Tibial nerve (tissue), 4 donors: ENCODE results near the gene EP400. TPM values are rescaled to one million over a fixed set of nuclear protein-coding genes. Genes with fewer than 3 reads are reported as not detected.

Experiments
- DNase-seq, 2 donors: peaks; one replicate each; pipeline ENCODE4 v3.0.0-alpha.2; 2019; ENCODE audit warnings: low spot score in 2 of 2
- H3K27ac ChIP-seq, 4 donors: fragments of 200-600 bp; sonication (generic) in 3 of 4; one replicate each; pipeline ENCODE4 v1.5.1; 2017 to 2019; ENCODE audit warnings: mild to moderate bottlenecking in 1 of 4
- H3K27me3 ChIP-seq, 2 donors: fragments of 200-600 bp; sonication (generic) in 1 of 2; one replicate each; pipeline versions ENCODE4 v1.5.1 to v1.6.0; 2017 to 2019
- H3K36me3 ChIP-seq, 3 donors: fragments of 200-600 bp; sonication (generic); one replicate each; pipeline ENCODE4 v1.5.1; 2018 to 2019
- H3K4me1 ChIP-seq, 4 donors: fragments of 200-600 bp; sonication (generic) in 3 of 4; one replicate each; pipeline ENCODE4 v1.5.1; 2017 to 2019
- H3K4me3 ChIP-seq, 4 donors: fragments of 200-600 bp; sonication (generic) in 3 of 4; one replicate each; pipeline ENCODE4 v1.5.1; 2017 to 2019; ENCODE audit warnings: mild to moderate bottlenecking in 1 of 4, moderate library complexity in 1 of 4
- H3K9me3 ChIP-seq, 4 donors: fragments of 200-600 bp; sonication (generic) in 3 of 4; one replicate each; pipeline ENCODE4 v1.5.1; 2017 to 2019
- EP300 ChIP-seq, 2 donors: sonication (generic); formaldehyde crosslinking; IDR thresholded peaks; one replicate each; pipeline ENCODE4 v1.6.1; 2017; ENCODE audit warnings: antibody characterized with exemption in 2 of 2, mild to moderate bottlenecking in 1 of 2
- POLR2A ChIP-seq, 2 donors: fragments of 450-650 bp; IDR thresholded peaks; one replicate each; pipeline ENCODE4 v1.6.1; 2017; ENCODE audit warnings: antibody characterized with exemption in 2 of 2, mild to moderate bottlenecking in 2 of 2, moderate library complexity in 2 of 2
- WGBS, 2 donors: methylation state at CpG; one replicate each; pipeline ENCODE4 v1.1.5; 2018; 5-methylcytosine and 5-hydroxymethylcytosine counted together
- total RNA-seq, 4 donors: library from RNA; depleted of rRNA; stranded (reverse); fragments of >200 nt; gene quantifications; one replicate each; pipeline ENCODE4 v1.1.0, GENCODE V29; 2016
- TF ChIP-seq, protein P1 (sequence below), 5 experiments: fragments of 200-600 bp in 3 of 5; fragments of 450-650 bp in 2 of 5; sonication (generic) in 3 of 5; IDR thresholded peaks; one replicate each; pipeline ENCODE4 v1.5.1; 2016 to 2019; ENCODE audit warnings: antibody characterized with exemption in 5 of 5, mild to moderate bottlenecking in 3 of 5, moderate library complexity in 2 of 5

EP400 gene
- total RNA-seq, 4 donors from 2014 or later: 27.8 to 41.4 (median 32.2) TPM

DNA sequence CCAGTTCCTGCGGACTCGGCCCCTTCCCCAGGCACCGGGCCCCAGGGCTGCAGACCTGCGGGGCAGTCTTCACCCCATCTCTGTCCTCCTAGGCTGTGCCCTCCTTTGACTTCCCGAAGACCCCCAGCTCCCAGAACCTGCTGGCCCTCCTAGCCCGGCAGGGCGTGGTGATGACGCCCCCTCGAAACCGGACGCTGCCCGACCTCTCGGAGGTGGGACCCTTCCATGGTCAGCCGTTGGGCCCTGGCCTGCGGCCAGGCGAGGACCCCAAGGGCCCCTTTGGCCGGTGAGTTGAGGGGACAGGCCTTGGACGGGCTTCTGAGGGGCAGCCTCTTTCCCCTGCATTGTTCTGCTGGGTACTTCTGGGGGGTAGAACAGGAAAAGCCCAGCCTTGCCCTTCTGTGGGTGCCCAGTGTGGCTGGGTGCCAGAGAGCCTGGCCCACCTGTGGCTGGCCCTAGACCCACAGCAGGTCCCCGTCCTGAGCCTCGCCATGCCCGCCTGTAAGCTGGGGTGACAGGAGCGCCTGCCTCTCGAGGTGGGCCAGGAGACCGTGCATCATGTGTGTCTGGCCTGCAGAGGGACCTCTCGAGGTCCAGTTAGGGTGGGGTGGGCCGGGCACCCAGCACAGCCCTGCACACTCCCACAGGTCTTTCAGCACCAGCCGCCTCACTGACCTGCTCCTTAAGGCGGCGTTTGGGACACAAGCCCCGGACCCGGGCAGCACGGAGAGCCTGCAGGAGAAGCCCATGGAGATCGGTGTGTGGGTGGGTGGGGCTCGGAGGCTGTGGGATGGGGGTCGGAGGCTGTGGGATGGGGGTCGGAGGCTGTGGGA is 33.2 kb upstream of the EP400 start:
- no peaks in the 10 kb centered on the region for H3K9me3 ChIP-seq
- no peaks in the 10 kb centered on the region for H3K27me3 ChIP-seq
- no peak overlapping the region for H3K4me3 ChIP-seq
- H3K27ac ChIP-seq: no peak overlapping the region
- TF ChIP-seq, protein P1, sequence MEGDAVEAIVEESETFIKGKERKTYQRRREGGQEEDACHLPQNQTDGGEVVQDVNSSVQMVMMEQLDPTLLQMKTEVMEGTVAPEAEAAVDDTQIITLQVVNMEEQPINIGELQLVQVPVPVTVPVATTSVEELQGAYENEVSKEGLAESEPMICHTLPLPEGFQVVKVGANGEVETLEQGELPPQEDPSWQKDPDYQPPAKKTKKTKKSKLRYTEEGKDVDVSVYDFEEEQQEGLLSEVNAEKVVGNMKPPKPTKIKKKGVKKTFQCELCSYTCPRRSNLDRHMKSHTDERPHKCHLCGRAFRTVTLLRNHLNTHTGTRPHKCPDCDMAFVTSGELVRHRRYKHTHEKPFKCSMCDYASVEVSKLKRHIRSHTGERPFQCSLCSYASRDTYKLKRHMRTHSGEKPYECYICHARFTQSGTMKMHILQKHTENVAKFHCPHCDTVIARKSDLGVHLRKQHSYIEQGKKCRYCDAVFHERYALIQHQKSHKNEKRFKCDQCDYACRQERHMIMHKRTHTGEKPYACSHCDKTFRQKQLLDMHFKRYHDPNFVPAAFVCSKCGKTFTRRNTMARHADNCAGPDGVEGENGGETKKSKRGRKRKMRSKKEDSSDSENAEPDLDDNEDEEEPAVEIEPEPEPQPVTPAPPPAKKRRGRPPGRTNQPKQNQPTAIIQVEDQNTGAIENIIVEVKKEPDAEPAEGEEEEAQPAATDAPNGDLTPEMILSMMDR (IDR thresholded peaks at IDR 0.05): no peak
- WGBS, 2 donors: 80 to 84% methylated on average over 14 to 35 of the region's 36 CpGs
- DNase-seq: no peak
- peaks cover 0 to 16% (median 7%) of the 10 kb centered on the region in 4 donors for H3K4me1 ChIP-seq
- peaks cover 3 to 93% (median 29%) of the 10 kb centered on the region in 3 donors for H3K36me3 ChIP-seq

DNA sequence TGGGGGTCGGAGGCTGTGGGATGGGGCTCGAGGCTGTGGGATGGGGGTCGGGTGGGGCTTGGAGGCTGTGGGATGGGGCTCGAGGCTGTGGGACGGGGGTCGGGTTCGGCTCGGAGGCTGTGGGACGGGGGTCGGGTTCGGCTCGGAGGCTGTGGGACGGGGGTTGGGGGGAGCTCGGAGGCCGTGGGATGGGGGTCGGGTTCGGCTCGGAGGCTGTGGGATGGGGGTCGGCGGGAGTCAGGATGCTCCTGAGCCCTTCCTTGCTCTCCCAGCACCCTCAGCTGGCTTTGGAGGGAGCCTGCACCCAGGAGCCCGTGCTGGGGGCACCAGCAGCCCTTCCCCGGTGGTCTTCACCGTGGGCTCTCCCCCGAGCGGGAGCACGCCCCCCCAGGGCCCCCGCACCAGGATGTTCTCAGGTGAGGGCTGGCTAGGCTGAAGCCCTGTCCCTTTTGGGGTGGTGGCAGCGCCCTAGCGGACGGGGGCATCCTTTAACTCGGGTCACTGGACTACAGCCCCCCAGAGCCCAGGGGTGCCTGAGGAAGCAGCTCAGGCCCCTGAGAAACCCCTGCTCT is 32.5 kb upstream of the EP400 start:
- Histone ChIP-seq H3K27ac (no peak overlapping the region), H3K4me3 (no peak overlapping the region), H3K4me1 (peaks cover 0 to 12% (median 5%) of the 10 kb centered on the region in 4 donors), H3K27me3 (no peaks in the 10 kb centered on the region), H3K36me3 (peaks cover 3 to 93% (median 22%) of the 10 kb centered on the region in 3 donors), H3K9me3 (no peaks in the 10 kb centered on the region)
- TF ChIP-seq POLR2A (IDR thresholded peaks at IDR 0.05): no peak
- no peak for TF ChIP-seq EP300 (IDR thresholded peaks at IDR 0.05)
- TF ChIP-seq, protein P1 (IDR thresholded peaks at IDR 0.05): no peak
- no peak for DNase-seq
- 79% methylated on average over 19 of the region's 31 CpGs; no CpG with 5 or more reads in 1 of the 2 donors for WGBS, 2 donors

DNA sequence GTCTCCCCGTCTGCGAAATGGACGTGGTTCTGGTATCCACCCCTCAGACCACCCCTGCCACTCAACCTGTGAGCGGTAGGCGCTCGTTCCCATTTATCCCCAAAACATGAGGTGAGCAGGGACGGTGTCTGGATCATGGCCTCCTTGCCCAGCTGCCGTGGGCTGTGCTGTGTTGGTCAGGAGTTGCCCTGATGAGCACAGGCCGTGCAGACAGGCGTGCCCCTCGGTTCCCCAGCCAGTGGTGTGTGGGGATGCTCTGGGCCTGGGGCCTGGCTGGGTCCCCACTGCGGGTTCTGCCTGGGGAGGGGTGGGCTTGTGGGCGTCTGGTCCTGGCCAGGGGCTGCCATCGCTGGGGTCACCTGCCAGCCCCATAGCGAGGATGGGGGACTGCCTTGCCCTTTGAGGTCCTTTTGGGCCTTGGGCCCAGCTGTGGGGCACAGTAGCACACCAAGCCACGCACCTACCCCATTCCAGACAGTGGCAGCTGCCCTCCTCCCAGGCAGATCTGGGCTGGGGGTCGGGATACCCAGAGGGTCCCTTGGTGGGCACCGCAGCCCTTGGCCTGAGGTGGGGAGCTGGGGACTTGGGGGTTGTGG is 31.9 kb upstream of the EP400 start:
- H3K36me3 ChIP-seq: peaks cover 3 to 93% (median 22%) of the 10 kb centered on the region in 3 donors
- no peak for DNase-seq
- H3K4me3 ChIP-seq: no peak overlapping the region
- no peak overlapping the region for H3K27ac ChIP-seq
- peaks cover 0 to 7% (median 2%) of the 10 kb centered on the region in 4 donors for H3K4me1 ChIP-seq
- H3K9me3 ChIP-seq: no peaks in the 10 kb centered on the region
- H3K27me3 ChIP-seq: no peaks in the 10 kb centered on the region
- WGBS, 2 donors: 91 to 95% methylated on average over 8 to 16 of the region's 18 CpGs
- TF ChIP-seq POLR2A (IDR thresholded peaks at IDR 0.05): no peak
- no peak for TF ChIP-seq EP300 (IDR thresholded peaks at IDR 0.05)
- TF ChIP-seq, protein P1 (IDR thresholded peaks at IDR 0.05): no peak

DNA sequence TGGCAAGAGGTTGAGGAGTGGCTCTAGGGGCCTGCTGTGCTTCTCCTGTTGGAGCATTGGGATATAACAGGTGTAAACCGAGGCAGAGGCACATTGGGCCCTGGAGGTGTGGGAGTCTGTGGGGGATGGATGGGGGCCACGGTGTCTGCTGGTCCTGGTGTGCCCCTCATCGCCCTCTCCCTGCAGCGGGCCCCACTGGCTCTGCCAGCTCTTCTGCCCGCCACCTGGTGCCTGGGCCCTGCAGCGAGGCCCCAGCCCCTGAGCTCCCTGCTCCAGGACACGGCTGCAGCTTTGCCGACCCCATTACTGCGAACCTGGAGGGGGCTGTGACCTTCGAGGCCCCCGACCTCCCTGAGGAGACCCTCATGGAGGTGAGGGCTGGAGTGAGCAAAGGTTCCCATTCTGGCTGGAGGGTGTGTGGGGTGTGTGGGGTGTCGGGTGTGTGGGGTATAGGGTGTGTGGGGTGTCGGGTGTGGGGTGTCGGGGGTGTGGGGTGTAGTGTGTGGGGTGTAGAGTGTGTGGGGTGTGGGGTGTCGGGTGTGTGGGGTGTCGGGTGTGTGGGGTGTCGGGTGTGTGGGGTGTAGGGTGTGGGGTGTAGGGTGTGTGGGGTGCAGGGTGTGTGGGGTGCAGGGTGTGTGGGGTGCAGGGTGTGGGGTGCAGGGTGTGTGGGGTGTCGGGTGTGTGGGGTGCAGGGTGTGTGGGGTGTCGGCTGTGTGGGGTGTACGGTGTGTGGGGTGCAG is 31.3 kb upstream of the EP400 start:
- no peak for TF ChIP-seq EP300 (IDR thresholded peaks at IDR 0.05)
- no peak for TF ChIP-seq POLR2A (IDR thresholded peaks at IDR 0.05)
- TF ChIP-seq, protein P1 (IDR thresholded peaks at IDR 0.05): no peak
- H3K27me3 ChIP-seq: no peaks in the 10 kb centered on the region
- peaks cover 0 to 4% (median 0%) of the 10 kb centered on the region in 4 donors for H3K4me1 ChIP-seq
- H3K9me3 ChIP-seq: no peaks in the 10 kb centered on the region
- whole genome bisulfite sequencing, 2 donors: 87 to 92% methylated on average over 19 to 20 of the region's 20 CpGs
- H3K27ac ChIP-seq: no peak overlapping the region
- H3K36me3 ChIP-seq: peaks cover 3 to 94% (median 22%) of the 10 kb centered on the region in 3 donors
- DNase-seq: no peak
- no peak overlapping the region for H3K4me3 ChIP-seq
